ENCODE results near the gene ADGRA1.

- TF ChIP-seq CTCF (IDR thresholded peaks at IDR 0.05) (no peak), POLR2A (IDR thresholded peaks at IDR 0.05) (no peak)
Observed at GRCh38 chr10:133060881-133061280, 26.8 kb upstream of the ADGRA1 start.
